WI38 (cell line): ENCODE measurements around the gene COL23A1.

Experiments used
- H3K4me3 ChIP-seq: 2 replicates; pipeline ENCODE4 v1.5.1; 2011; ENCODE audit warnings: low read depth, mild to moderate bottlenecking, control low read depth, low read length
- CTCF ChIP-seq: IDR thresholded peaks from 2 replicates; pipeline ENCODE4 v1.5.1; 2012; ENCODE audit warnings: low read depth, mild to moderate bottlenecking, control low read depth, low read length

The COL23A1 gene

GRCh38 chr5:178210073-178210535 lies 380.1 kb downstream of the COL23A1 start:
- TF ChIP-seq CTCF = no peak
- no peak overlapping the region for H3K4me3 ChIP-seq

DNA sequence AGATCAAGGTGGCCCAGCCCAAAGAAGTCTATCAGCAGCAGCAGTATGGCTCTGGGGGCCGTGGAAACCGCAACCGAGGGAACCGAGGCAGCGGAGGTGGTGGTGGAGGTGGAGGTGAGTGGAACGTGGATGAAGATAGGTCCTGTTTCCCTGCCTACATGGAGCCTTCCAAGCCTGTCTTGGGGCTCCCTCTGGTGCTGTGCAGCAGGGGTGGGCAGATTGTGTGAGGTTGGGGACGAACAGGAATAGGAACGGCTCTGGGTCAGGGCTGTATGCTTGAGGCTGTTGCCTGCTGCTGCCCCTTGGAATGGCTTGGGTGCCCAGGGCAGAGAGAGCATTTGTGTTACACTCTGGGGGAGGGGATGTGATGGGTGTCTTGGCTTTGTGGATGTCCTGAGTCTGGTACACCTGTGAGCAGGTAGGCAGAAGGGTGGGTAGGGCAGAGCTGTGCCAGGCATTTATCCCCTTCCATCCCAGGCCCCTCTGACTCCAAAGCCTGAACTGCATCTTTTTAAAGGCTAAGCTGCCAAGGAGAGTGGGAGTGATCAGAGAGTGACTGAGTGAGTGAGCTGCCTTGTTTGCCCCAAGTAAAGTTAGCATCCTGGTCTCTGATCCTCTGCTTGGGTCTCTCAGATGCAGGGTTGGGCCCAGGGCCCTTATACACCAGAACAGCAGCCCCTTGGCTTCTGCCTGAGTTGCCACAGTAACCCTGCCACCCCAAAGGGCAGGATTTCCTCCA lies 380.7 kb downstream of the COL23A1 start:
- TF ChIP-seq CTCF = no peak
- no peak overlapping the region for H3K4me3 ChIP-seq

GRCh38 chr5:178208540-178209227 lies 381.5 kb downstream of the COL23A1 start:
- no peak overlapping the region for H3K4me3 ChIP-seq
- no peak for TF ChIP-seq CTCF

- TF ChIP-seq CTCF = no peak
- H3K4me3 ChIP-seq = no peak overlapping the region
Measured at GRCh38 chr5:178207917-178208280, 382.3 kb downstream of the COL23A1 start.

DNA sequence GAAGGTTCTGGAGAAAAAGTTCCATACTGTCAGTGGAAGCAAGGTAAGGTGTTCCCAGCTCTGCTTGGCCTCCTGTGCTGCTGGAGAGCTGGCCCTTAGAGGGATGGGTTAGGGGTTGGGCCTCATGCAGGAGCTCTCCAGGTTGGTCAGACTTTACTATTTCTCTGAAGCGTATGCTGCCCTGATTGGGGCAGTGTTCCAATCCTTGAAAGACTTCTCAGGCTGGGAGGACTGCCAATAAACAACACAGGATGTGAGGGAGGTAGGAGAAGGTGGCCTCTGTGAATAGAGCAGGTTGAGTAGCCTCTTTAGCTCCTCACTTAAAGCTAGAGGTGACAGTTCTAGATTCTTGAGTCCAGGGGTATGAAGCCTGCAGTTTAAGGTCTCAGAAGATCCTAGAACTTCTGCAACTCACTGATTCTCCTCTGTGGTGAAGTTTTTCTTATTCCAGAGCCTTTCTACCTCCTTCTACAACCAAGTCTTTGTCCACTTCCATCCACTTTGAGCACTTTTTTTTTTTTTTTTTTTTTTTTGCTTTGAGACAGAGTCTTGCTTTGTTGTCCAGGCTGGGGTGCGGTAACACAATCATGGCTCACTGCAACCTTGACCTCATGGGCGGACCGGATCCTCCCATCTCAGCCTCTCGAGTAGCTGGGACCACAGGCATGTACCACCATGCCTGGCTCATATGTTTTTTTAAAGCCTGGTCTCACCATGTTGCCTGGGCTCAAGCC lies 382.8 kb downstream of the COL23A1 start:
- TF ChIP-seq CTCF = no peak
- H3K4me3 ChIP-seq = no peak overlapping the region; the same call in 1 of the 2 replicates

- no peak for TF ChIP-seq CTCF
Measured at GRCh38 chr5:178206166-178207101, 383.8 kb downstream of the COL23A1 start.

More at GRCh38 chr5:178206166-178207101, 383.8 kb downstream of the COL23A1 start:
- H3K4me3 ChIP-seq = peak overlapping the region; percentile 96
